ENCODE measurements around the gene TIAM2.
A peak's percentile ranks its signal among the peaks of the same experiment; 100 is the strongest.

TIAM2 gene

GRCh38 chr6:154993026-154993425 lies 2.1 kb upstream of the TIAM2 start:
- Histone ChIP-seq H3K4me3 (ENCODE audit: low read length in 2 of 2) (no peak overlapping the region), H3K27ac (ENCODE audit: low read length) (no peak overlapping the region), H3K9me3 (ENCODE audit: control insufficient read depth in 2 of 2, low read length in 2 of 2) (peaks cover 0 to 2% of the 10 kb centered on the region in 2 donors), H3K27me3 (ENCODE audit: control insufficient read depth in 1 of 2, insufficient read depth in 2 of 2, low read length in 2 of 2) (peaks cover 6 to 8% of the 10 kb centered on the region in 2 donors), H3K36me3 (ENCODE audit: control insufficient read depth in 2 of 2, insufficient read depth in 2 of 2, low read length in 2 of 2) (no peaks in the 10 kb centered on the region), H3K9ac (ENCODE audit: low read length in 2 of 2) (no peak overlapping the region), H3K4me1 (ENCODE audit: control insufficient read depth, insufficient read depth, low read length) (peaks cover 8% of the 10 kb centered on the region)

GRCh38 chr6:154993710-154994109 lies 1.4 kb upstream of the TIAM2 start:
- peaks cover 8% of the 10 kb centered on the region for H3K4me1 ChIP-seq (ENCODE audit: control insufficient read depth, insufficient read depth, low read length)
- H3K27ac ChIP-seq (ENCODE audit: low read length), result no peak overlapping the region
- H3K9me3 ChIP-seq (ENCODE audit: control insufficient read depth in 2 of 2, low read length in 2 of 2), result peaks cover 0 to 2% of the 10 kb centered on the region in 2 donors
- H3K36me3 ChIP-seq (ENCODE audit: control insufficient read depth in 2 of 2, insufficient read depth in 2 of 2, low read length in 2 of 2), result no peaks in the 10 kb centered on the region
- H3K27me3 ChIP-seq (ENCODE audit: control insufficient read depth in 1 of 2, insufficient read depth in 2 of 2, low read length in 2 of 2), result peaks cover 6 to 8% of the 10 kb centered on the region in 2 donors
- no peak overlapping the region for H3K9ac ChIP-seq (ENCODE audit: low read length in 2 of 2)
- H3K4me3 ChIP-seq (ENCODE audit: low read length in 2 of 2), result no peak overlapping the region

- Histone ChIP-seq H3K27ac (ENCODE audit: low read length) (no peak overlapping the region), H3K9me3 (ENCODE audit: control insufficient read depth in 2 of 2, low read length in 2 of 2) (peaks cover 0 to 2% of the 10 kb centered on the region in 2 donors), H3K4me3 (ENCODE audit: low read length in 2 of 2) (peak overlapping the region in 1 of 2 donors; percentile 29)
Measured at GRCh38 chr6:154994836-154995253, 270 bp upstream of the TIAM2 start.

GRCh38 chr6:154996016-154996590 lies 988 bp downstream of the TIAM2 start:
- Histone ChIP-seq H3K4me1 (ENCODE audit: control insufficient read depth, insufficient read depth, low read length) (peaks cover 8% of the 10 kb centered on the region), H3K36me3 (ENCODE audit: control insufficient read depth in 2 of 2, insufficient read depth in 2 of 2, low read length in 2 of 2) (no peaks in the 10 kb centered on the region), H3K9me3 (ENCODE audit: control insufficient read depth in 2 of 2, low read length in 2 of 2) (peaks cover 0 to 2% of the 10 kb centered on the region in 2 donors), H3K27ac (ENCODE audit: low read length) (no peak overlapping the region), H3K9ac (ENCODE audit: low read length in 2 of 2) (no peak overlapping the region), H3K27me3 (ENCODE audit: control insufficient read depth in 1 of 2, insufficient read depth in 2 of 2, low read length in 2 of 2) (peaks cover 6 to 8% of the 10 kb centered on the region in 2 donors), H3K4me3 (ENCODE audit: low read length in 2 of 2) (peak overlapping the region; percentile 69 to 75)

More at GRCh38 chr6:154994836-154995253, 270 bp upstream of the TIAM2 start:
- Histone ChIP-seq H3K4me1 (ENCODE audit: control insufficient read depth, insufficient read depth, low read length) (peaks cover 8% of the 10 kb centered on the region), H3K36me3 (ENCODE audit: control insufficient read depth in 2 of 2, insufficient read depth in 2 of 2, low read length in 2 of 2) (no peaks in the 10 kb centered on the region), H3K9ac (ENCODE audit: low read length in 2 of 2) (no peak overlapping the region), H3K27me3 (ENCODE audit: control insufficient read depth in 1 of 2, insufficient read depth in 2 of 2, low read length in 2 of 2) (peaks cover 6 to 8% of the 10 kb centered on the region in 2 donors)

- peaks cover 6 to 8% of the 10 kb centered on the region in 2 donors for H3K27me3 ChIP-seq (ENCODE audit: control insufficient read depth in 1 of 2, insufficient read depth in 2 of 2, low read length in 2 of 2)
Measured at GRCh38 chr6:154996841-154997311, 1.8 kb downstream of the TIAM2 start.

GRCh38 chr6:154998855-154999254 lies 3.7 kb downstream of the TIAM2 start:
- no peak overlapping the region for H3K4me3 ChIP-seq (ENCODE audit: low read length in 2 of 2)
- H3K27ac ChIP-seq (ENCODE audit: low read length), result no peak overlapping the region
- H3K4me1 ChIP-seq (ENCODE audit: control insufficient read depth, insufficient read depth, low read length), result peaks cover 8% of the 10 kb centered on the region
- H3K9me3 ChIP-seq (ENCODE audit: control insufficient read depth in 2 of 2, low read length in 2 of 2), result peaks cover 0 to under 1% of the 10 kb centered on the region in 2 donors
- H3K36me3 ChIP-seq (ENCODE audit: control insufficient read depth in 2 of 2, insufficient read depth in 2 of 2, low read length in 2 of 2), result no peaks in the 10 kb centered on the region
- peaks cover 6 to 8% of the 10 kb centered on the region in 2 donors for H3K27me3 ChIP-seq (ENCODE audit: control insufficient read depth in 1 of 2, insufficient read depth in 2 of 2, low read length in 2 of 2)
- H3K9ac ChIP-seq (ENCODE audit: low read length in 2 of 2), result no peak overlapping the region

More at GRCh38 chr6:154996841-154997311, 1.8 kb downstream of the TIAM2 start:
- Histone ChIP-seq H3K9me3 (ENCODE audit: control insufficient read depth in 2 of 2, low read length in 2 of 2) (peaks cover 0 to 2% of the 10 kb centered on the region in 2 donors), H3K4me1 (ENCODE audit: control insufficient read depth, insufficient read depth, low read length) (peaks cover 8% of the 10 kb centered on the region), H3K4me3 (ENCODE audit: low read length in 2 of 2) (no peak overlapping the region), H3K27ac (ENCODE audit: low read length) (no peak overlapping the region), H3K36me3 (ENCODE audit: control insufficient read depth in 2 of 2, insufficient read depth in 2 of 2, low read length in 2 of 2) (no peaks in the 10 kb centered on the region), H3K9ac (ENCODE audit: low read length in 2 of 2) (no peak overlapping the region)

GRCh38 chr6:155001482-155001881 lies 6.4 kb downstream of the TIAM2 start:
- Histone ChIP-seq H3K9ac (ENCODE audit: low read length in 2 of 2) (no peak overlapping the region), H3K9me3 (ENCODE audit: control insufficient read depth in 2 of 2, low read length in 2 of 2) (no peaks in the 10 kb centered on the region), H3K4me3 (ENCODE audit: low read length in 2 of 2) (no peak overlapping the region), H3K27me3 (ENCODE audit: control insufficient read depth in 1 of 2, insufficient read depth in 2 of 2, low read length in 2 of 2) (peaks cover under 1 to 3% of the 10 kb centered on the region in 2 donors), H3K36me3 (ENCODE audit: control insufficient read depth in 2 of 2, insufficient read depth in 2 of 2, low read length in 2 of 2) (no peaks in the 10 kb centered on the region), H3K27ac (ENCODE audit: low read length) (no peak overlapping the region), H3K4me1 (ENCODE audit: control insufficient read depth, insufficient read depth, low read length) (no peaks in the 10 kb centered on the region)

GRCh38 chr6:155001934-155002333 lies 6.8 kb downstream of the TIAM2 start:
- Histone ChIP-seq H3K27ac (ENCODE audit: low read length) (no peak overlapping the region), H3K4me1 (ENCODE audit: control insufficient read depth, insufficient read depth, low read length) (no peaks in the 10 kb centered on the region), H3K9ac (ENCODE audit: low read length in 2 of 2) (no peak overlapping the region), H3K36me3 (ENCODE audit: control insufficient read depth in 2 of 2, insufficient read depth in 2 of 2, low read length in 2 of 2) (no peaks in the 10 kb centered on the region), H3K9me3 (ENCODE audit: control insufficient read depth in 2 of 2, low read length in 2 of 2) (no peaks in the 10 kb centered on the region), H3K4me3 (ENCODE audit: low read length in 2 of 2) (no peak overlapping the region), H3K27me3 (ENCODE audit: control insufficient read depth in 1 of 2, insufficient read depth in 2 of 2, low read length in 2 of 2) (peaks cover 0 to 1% of the 10 kb centered on the region in 2 donors)

GRCh38 chr6:155003476-155003875 lies 8.4 kb downstream of the TIAM2 start:
- Histone ChIP-seq H3K9ac (ENCODE audit: low read length in 2 of 2) (no peak overlapping the region), H3K27me3 (ENCODE audit: control insufficient read depth in 1 of 2, insufficient read depth in 2 of 2, low read length in 2 of 2) (no peaks in the 10 kb centered on the region), H3K9me3 (ENCODE audit: control insufficient read depth in 2 of 2, low read length in 2 of 2) (no peaks in the 10 kb centered on the region), H3K4me3 (ENCODE audit: low read length in 2 of 2) (no peak overlapping the region), H3K36me3 (ENCODE audit: control insufficient read depth in 2 of 2, insufficient read depth in 2 of 2, low read length in 2 of 2) (no peaks in the 10 kb centered on the region), H3K4me1 (ENCODE audit: control insufficient read depth, insufficient read depth, low read length) (no peaks in the 10 kb centered on the region), H3K27ac (ENCODE audit: low read length) (no peak overlapping the region)

GRCh38 chr6:155004017-155004416 lies 8.9 kb downstream of the TIAM2 start:
- no peaks in the 10 kb centered on the region for H3K9me3 ChIP-seq (ENCODE audit: control insufficient read depth in 2 of 2, low read length in 2 of 2)
- no peaks in the 10 kb centered on the region for H3K36me3 ChIP-seq (ENCODE audit: control insufficient read depth in 2 of 2, insufficient read depth in 2 of 2, low read length in 2 of 2)
- H3K9ac ChIP-seq (ENCODE audit: low read length in 2 of 2), result no peak overlapping the region
- H3K27ac ChIP-seq (ENCODE audit: low read length), result no peak overlapping the region
- H3K4me3 ChIP-seq (ENCODE audit: low read length in 2 of 2), result no peak overlapping the region
- no peaks in the 10 kb centered on the region for H3K4me1 ChIP-seq (ENCODE audit: control insufficient read depth, insufficient read depth, low read length)
- no peaks in the 10 kb centered on the region for H3K27me3 ChIP-seq (ENCODE audit: control insufficient read depth in 1 of 2, insufficient read depth in 2 of 2, low read length in 2 of 2)
